Posterior cingulate gyrus (tissue), 11 donors: ENCODE measurements around the gene DCUN1D4.
A peak's percentile ranks its signal among the peaks of the same experiment; 100 is the strongest.
"Not testable (repeated sequence)": the region's sequence is repeated elsewhere in the genome, so short reads cannot be mapped to it uniquely, and the experiment has no call there.

Source experiments
- DNase-seq, 10 donors: peaks; one replicate each; pipeline versions ENCODE4 v3.0.0 to v3.0.0-alpha.2; 2020 to 2021; ENCODE audit warnings: mixed read lengths in 3 of 10
- intact Hi-C: fragments of 100-400 bp; cut with DNase I; formaldehyde crosslinking; loops from one replicate; pipeline ENCODE4 v1.15.1; 2023

Gene DCUN1D4

DNA sequence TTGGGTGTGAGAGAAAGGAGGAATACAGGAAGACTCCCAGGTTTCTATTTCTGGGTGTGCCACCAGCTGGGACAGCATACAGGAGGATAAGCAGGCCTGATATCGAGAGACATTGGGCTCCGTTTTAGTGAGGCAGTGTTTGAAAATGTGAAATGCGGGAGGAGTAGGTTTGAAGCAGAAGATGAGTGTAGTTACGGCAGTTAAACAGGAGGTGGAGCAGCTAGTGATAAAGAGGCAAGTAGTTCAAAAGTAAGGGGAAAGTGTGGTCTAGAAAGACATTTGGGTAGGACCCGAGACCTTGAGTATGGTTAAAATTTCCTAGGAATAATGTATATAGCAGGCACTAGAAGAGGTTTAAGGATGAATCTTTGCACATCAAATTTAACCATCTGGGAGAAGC, 42.4 kb downstream of the DCUN1D4 start:
- no peak for DNase-seq
- intact Hi-C loops = no loop called here

DNA sequence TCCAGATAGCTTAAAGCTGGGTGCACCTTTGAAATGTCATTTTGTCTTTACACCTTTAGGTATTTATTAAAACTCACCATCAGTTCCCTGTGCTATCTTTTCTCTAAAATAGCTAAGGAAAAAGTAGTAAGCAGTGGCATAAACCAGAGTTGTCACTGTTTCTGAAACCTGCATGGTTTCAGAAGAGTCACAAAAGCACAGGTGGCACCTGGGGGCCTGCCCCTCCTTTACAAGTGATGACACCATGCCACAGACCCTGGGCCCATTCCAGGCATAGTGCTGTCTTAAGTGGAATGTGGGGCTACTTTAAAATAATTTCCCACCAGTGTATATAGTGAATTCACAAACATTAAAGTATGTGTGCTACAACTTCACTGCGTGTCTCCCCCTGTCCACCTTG, 47.8 kb downstream of the DCUN1D4 start:
- intact Hi-C loops = no loop called here
- no peak for DNase-seq

DNA sequence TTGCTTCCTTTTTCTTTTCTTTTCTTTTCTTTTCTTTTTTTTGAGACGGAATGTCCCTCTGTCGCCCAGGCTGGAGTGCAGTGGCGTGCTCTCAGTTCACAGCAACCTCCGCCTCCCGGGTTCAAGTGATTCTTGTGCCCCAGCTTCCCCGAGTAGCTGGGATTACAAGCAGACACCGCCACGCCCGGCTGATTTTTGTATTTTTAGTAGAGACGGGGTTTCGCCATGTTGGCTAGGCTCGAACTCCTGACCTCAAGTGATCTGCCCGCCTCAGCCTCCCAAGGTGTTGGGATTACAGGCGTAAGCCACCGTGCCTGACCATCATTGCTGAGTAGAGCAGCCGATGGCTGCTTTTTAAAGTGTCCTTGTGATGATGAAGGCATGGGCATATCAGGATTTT, 50.4 kb downstream of the DCUN1D4 start:
- peak in 1 of 10 donors; percentile 52 for DNase-seq
- intact Hi-C loops = not testable (repeated sequence)

DNA sequence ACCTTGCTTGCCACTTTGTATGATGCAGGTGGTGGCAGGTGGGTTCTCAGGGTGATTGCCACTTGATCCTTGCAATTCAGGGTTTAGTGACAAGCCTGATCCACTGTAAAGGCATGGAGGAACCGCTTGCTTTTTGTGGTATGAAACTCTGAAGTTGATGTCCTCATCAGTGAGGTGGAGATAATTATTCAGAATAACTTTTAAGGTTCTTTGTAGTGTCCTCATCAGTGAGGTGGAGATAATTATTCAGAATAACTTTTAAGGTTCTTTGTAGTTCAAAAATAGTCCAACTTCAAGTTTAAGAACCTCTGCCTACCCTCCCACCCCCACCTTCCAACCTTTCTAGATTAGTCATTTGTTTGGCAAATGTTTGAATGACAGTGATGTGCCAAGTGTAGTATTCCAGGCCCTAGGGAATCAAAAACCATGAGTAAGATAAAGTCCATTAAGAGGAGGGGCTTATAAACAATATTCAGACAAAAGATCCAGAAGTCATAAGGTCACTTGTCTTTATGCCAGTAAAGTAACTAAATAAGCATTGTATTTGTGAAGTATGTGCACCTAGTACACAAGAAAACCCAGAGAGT, 51.2 kb downstream of the DCUN1D4 start:
- intact Hi-C loops = loop anchor here (2.0 kb wide), 1 partner anchor 133 kb away; no protein-coding TSS in a partner anchor
- no peak for DNase-seq

DNA sequence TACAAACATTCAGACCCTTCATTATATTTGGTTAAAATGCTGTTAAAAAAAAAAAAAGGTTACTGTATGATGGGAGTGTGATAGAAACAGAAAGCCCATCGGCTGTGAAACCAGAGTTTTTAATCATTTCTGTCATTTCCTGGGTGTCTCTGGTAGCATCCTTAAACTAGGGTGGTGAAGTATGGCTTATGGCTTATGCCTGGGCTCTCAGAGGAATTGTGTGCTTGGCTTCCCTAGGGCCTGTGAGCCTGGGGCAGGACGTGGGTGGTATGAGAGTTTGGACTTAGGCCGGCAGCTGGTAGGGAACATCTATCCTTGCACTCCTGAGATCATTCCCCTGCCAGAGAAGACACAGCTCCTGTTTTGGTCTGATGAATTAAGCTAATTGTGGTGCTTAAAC, 52.2 kb downstream of the DCUN1D4 start:
- DNase-seq = no peak
- intact Hi-C loops = loop anchor here (2.0 kb wide), 1 partner anchor 132 kb away; no protein-coding TSS in a partner anchor

DNA sequence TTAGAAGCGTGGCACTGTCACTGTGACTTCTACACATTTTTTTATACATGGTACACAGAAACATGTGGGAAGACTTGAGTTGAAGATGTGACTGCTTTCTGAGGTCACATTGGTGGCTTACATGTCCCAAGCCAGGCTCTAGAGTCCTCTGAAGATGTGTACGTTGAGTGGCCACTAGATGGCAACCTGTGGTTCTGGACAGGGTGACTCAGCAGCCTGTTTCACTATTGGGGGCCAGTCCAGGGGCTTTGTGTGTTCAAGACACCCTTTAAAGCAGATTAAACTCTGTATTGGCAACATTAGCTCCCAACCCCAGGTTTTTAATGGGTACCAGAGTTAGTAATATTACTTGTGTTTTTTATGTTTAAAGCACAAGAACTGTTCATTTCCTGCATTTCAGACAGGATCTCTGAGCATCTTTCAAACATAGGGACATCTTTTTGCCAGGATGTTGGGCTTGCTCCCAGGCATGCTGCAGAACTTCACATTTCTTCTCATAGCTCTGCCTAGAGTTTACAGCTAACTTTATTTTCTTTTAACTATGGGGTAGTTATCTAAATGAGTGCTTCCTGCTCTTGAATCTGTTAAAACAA, 53.0 kb downstream of the DCUN1D4 start:
- peak in 8 of 10 donors; percentile 48 to 92 (median 68) for DNase-seq
- intact Hi-C loops = loop anchor here (2.0 kb wide), 1 partner anchor 131 kb away; no protein-coding TSS in a partner anchor

DNA sequence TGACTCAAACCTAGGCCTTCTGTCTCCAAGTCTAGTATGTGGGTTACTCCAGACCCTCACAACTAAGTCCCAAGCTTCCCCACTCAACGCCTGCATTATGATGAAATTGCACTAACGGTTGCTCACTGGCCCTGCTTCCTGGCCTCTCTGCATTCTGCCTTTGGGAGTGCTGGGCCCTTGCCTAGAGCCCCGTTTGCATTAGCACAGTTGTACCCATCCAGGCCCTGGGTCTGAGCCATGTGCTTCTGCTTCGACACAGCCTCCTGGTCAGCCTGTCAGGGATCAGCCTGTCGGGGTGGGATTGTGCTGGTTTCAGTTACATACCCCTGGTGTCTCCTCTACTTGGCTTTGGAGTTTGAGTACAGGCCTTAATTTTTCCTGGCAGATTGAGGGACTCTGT, 58.4 kb downstream of the DCUN1D4 start:
- DNase-seq = no peak
- intact Hi-C loops = no loop called here

DNA sequence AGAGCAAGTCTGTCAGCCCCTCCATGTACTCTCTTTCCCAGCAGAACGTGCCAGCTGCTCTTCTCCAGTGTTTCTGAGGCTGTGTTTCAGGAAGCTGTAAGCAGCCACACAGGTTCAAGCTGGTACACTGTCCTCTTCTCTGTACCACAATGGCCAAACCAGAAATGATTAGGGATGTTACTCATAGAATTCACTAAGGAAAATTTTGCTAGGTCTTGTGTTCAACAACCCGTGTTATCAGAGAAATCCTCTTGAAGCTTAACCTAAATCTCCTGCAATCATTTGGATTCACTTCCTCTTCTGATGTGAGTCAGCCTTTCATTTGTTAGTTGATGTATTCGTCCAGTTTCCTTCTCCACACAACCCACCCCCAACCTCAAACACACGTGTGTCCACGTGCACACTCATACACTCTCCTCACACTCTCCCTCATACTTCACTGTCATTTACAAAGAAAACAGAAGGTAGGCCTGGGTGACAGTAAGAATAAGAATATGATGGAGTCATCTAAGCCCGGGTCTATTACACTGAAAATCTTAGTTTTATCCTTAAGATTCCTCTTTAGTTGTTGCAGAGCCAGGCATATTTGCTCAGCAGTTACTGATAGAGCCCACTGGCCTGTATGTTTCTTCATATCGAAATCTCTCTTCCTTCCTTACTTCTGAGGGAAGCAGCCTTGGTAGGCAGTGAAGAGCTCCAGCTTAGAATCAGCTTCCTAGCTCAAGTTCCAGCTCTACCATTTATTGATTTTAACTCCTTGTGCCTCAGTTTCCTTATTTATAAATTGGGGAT, 63.4 kb downstream of the DCUN1D4 start:
- no peak for DNase-seq

DNA sequence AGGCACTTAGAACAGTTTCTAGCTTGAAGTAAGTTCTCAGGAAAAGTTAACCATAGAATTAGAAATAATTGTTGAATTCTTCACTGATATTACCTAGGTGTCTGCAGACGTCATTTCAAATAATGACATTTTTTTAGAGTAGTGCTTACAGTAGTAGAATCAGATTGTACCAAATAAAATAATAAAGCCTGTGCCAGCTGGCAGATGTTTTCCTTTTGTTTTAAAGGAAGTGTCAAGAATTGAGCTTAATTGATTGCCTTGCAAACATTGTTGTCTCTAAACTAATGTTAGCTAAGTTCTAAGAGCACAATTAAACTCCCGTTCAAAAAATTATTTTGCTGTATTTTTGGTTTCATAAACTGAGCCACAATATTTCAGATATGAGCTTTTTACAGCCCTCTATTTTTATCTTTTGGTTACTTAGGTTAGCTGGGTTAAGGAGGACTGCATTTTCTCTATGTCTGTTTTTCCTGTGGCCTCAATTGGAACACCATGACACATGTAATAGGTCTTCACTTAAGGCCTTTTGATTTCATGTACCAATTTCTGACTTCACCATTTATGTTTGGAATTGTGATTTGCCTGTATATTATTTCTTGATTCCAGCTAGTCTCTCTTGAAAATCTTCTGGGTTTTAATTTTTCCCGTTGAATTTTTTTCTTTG, 64.2 kb downstream of the DCUN1D4 start:
- DNase-seq = no peak

More for the DNA sequence above, 63.4 kb downstream of the DCUN1D4 start:
- intact Hi-C loops = no loop called here

DNA sequence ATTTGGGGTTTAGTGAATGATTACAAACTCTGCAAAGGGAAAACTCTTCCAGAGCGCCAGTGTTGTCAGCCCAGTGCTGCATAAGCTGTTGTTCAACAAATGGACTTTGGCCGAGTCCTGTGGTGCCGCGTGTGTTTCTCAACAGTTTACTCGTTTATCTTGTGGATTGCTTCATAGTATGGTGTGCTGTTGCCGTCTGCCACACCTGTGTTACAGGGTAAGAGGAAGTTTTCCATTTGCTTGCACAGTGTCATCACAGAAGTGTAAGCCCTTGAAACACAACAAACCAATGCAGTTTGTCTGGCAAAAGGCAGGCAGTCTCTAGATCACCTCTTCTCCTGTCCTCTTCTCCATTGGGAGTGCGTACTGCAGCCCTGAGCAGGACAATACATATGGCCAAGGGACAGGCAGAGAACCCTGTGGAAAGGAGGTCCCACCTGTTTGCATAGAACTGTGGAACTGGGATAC, 66.3 kb downstream of the DCUN1D4 start:
- no peak for DNase-seq
- intact Hi-C loops = loop anchor here (2.0 kb wide), 1 partner anchor 68 kb away; no protein-coding TSS in a partner anchor

More for the DNA sequence above, 64.2 kb downstream of the DCUN1D4 start:
- intact Hi-C loops = no loop called here

DNA sequence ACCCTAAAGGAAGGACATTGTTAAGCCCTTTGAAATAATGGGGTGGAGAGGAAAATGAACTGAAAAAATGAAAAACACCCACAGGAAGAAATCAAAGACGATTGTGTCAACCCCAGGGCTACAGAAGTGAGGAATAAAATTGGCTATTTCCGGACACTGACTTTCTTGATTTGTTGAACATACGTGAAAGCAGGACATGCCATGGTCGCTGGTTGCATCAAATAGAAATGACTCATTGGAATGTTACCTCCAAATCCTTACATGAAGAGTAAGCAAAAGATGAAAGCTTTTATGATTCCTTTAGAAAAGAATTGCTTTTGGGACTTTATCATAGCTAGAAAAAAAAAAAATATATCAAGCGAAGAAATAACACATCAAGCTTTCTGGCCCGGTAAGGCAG, 75.3 kb downstream of the DCUN1D4 start:
- no peak for DNase-seq
- intact Hi-C loops = no loop called here

DNA sequence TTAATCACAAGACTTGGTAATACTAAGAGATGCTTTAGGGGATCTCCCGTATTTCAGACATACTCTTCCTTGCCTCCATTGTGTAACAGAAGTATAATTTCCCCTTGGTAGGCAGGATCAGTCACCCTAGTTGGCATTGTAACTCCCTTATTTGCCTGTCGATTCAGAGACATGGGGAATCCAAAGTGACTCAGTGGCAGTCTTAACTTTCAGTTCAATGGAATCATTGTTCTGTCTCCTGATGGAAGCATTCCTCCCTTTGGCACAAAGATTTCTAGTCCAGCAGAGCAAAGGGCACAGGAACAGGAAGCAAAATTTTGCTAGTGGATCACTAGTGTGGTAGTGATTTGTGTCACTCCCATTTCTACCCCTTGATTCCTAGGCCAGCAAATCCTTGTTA, 80.4 kb downstream of the DCUN1D4 start:
- intact Hi-C loops = no loop called here

DNA sequence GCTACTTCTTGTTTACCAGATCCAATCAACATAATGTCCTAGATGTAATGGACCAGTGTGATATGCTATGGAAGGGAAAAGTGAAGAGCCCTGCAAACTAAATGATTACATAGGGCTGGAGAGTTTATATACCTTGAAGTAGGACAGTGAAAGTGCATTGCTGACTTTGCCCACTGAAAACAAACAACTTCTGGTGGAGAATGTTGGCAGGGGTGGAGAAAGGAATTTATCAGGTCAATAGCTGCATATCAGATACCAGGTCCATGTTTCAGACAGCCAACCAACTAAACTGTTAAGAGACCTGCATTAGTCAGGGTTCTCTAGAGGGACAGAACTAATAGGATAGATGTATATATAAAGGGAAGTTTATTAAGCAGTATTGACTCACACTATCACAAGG, 82.4 kb downstream of the DCUN1D4 start:
- no peak for DNase-seq
- intact Hi-C loops = no loop called here

More for the DNA sequence above, 80.4 kb downstream of the DCUN1D4 start:
- no peak for DNase-seq

DNA sequence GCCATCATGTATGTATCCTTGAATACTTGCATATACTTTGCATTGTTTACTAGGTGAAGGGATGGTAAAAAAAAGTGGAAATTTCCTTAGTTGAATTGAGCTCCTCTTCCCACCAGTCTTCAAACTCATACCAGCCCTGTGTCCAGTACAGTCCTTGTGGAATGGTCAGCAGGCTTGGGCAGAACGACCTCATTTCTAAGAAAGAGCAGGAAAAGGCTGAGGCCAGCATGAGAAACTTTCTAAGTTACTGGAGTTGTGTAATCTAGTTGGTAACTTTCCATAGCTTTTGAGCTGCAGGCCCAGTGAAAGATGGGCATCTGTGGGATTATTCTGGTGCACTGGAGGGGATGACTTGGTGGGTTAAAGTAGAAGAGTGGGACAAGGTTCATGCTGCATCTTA, 87.6 kb downstream of the DCUN1D4 start:
- intact Hi-C loops = no loop called here
- no peak for DNase-seq

DNA sequence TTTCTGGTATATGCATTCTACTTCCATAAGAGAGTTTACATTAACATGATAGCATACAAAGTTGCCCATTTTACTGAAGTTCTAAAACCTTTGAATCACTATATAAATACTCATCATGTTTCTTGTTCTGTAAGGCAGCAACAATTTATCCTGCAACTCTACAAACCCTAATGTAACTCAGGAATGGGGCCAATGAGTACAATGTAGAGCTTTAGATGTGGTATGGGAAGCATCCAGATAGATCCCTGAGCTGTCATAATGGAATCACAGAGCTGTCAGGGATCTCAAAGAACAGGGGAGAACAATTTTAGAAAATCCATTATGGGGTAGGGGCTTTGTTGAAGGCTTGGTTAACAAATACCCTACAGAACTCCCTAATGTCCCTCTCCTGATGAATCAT, 88.5 kb downstream of the DCUN1D4 start:
- intact Hi-C loops = no loop called here

DNA sequence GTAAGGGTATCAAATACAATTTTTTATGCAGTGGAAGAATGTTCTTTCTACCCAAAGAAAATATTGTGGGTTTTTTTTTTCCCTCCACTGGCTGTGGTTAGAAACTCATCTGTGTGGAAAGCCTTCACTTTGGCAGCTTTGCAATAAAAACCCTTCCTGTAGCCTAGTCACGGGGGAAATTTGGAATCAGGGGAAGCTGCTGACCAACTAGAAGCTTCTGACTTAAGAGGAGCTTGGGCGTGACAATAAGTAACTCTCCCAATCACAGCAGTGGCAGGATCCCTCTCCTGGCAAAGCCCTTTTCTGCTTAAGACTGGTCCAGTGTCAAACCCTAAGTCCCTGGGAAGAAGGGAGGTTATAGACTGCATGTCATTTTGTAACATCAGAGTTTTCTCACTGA, 89.3 kb downstream of the DCUN1D4 start:
- intact Hi-C loops = no loop called here
- DNase-seq = no peak

More for the DNA sequence above, 88.5 kb downstream of the DCUN1D4 start:
- no peak for DNase-seq

DNA sequence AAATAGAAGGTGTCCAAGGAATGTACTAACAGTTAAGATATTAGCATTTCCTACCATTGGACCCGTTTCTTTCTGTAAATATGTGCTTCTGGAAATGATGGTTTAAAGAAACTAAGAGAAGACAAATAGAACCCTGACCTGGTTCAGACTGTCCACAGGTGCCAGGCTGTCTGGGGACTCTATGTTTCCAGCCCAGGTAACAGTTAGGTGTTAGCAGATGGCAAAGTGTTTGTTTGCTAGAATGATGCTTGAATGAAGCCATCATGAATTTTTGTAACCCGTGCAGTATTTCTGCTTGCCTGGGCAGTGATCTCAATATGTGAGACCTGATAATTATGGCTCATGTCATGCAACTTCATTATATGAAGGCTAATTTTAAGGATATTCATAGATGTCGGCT, 89.7 kb downstream of the DCUN1D4 start:
- DNase-seq = no peak
- intact Hi-C loops = no loop called here

DNA sequence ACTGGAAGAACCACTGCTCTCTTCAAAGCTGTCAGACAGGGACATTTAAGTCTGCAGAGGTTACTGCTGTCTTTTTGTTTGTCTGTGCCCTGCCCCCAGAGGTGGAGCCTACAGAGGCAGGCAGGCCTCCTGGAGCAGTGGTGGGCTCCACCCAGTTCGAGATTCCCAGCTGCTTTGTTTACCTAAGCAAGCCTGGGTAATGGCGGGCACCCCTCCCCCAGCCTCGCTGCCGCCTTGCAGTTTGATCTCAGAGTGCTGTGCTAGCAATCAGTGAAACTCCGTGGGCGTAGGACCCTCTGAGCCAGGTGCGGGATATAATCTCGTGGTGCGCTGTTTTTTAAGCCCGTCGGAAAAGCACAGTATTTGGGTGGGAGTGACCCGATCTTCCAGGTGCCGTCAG, 97.5 kb downstream of the DCUN1D4 start:
- DNase-seq, intact Hi-C loops: not testable (repeated sequence)

DNA sequence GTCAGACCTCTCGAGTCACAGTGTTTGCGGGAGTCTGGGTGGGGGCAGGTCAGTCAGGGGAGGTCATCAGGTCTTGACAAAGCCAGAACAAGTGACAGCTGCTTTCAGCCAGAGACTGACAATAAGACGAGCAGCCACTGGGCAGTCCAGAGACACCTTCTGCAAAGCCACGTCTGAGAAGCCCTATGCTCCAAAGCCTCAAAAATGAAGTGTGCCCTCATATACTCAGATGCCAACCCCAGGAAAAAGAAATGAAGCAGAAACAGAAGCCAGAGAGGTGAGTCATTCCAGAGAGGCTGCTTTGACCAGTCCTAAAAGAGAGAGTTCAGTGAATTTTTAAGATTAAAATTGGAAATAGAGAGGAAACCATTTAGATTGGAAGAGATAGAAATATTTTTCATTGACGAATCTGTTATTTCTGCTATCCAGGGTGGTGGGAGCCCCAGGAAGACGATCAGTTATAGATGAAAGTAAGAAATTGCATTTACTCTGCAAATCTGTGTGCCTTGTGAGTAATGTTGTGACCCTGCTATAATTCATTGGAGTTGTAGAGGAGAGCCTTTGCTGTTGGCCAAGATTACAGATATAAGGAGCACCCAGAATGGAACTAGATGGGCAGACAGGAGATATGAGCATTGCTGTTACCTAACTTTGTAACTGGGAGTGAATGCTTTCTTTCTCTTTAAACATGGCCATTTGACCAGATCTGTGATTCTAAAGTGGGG, 99.3 kb downstream of the DCUN1D4 start:
- intact Hi-C loops = no loop called here
- DNase-seq = no peak

DNA sequence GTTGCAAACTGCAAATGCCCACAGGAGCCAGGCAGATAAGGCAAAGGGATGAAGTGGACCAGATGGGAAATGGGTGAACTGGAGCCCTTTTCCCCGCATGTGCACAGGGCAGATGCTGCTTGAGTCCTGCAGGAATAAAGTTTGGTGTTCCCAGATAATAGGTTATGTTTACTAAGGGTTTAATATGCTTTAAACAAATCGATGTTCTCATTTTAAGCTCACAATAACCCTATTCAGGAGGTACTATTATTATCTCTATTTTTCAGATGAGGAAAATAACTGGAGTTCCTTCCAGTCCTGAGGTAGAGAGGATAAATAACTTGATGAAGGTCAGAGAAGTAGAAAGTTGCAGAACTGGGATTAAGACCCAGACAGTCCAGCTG, 99.9 kb downstream of the DCUN1D4 start:
- intact Hi-C loops = no loop called here
- no peak for DNase-seq
